NCI-H2196 treated with DMSO at 0.1 percent for 48 hours (cell line): Measurements from ENCODE around the gene DAZ4.
"Not testable (repeated sequence)": the region's sequence is repeated elsewhere in the genome, so short reads cannot be mapped to it uniquely, and the experiment has no call there.

Source experiments
- DNase-seq: peaks from one replicate; lab custom pipeline; 2025; ENCODE audit not compliant: unreplicated experiment; lab: John Stamatoyannopoulos, UW

The DAZ4 gene, protein sequence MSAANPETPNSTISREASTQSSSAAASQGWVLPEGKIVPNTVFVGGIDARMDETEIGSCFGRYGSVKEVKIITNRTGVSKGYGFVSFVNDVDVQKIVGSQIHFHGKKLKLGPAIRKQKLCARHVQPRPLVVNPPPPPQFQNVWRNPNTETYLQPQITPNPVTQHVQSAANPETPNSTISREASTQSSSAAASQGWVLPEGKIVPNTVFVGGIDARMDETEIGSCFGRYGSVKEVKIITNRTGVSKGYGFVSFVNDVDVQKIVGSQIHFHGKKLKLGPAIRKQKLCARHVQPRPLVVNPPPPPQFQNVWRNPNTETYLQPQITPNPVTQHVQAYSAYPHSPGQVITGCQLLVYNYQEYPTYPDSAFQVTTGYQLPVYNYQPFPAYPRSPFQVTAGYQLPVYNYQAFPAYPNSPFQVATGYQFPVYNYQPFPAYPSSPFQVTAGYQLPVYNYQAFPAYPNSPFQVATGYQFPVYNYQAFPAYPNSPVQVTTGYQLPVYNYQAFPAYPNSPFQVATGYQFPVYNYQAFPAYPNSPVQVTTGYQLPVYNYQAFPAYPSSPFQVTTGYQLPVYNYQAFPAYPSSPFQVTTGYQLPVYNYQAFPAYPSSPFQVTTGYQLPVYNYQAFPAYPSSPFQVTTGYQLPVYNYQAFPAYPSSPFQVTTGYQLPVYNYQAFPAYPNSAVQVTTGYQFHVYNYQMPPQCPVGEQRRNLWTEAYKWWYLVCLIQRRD

GRCh38 chrY:24833619-24834018, at the start of gene DAZ4:
Gene DAZ4 (plus strand): TSS chrY:24833919. CDS start chrY:24834127, 208 bp downstream.
- not testable (repeated sequence) for DNase-seq

- DNase-seq = not testable (repeated sequence)
Observed at GRCh38 chrY:24813293-24813692, 20.4 kb upstream of the DAZ4 start, which contains the start of gene DAZ3. Gene DAZ3 (minus strand): TSS chrY:24813393. CDS start chrY:24813185, 208 bp downstream.

GRCh38 chrY:24821836-24822235, 11.9 kb upstream of the DAZ4 start:
- not testable (repeated sequence) for DNase-seq

GRCh38 chrY:24824184-24824879, 9.4 kb upstream of the DAZ4 start:
- DNase-seq = not testable (repeated sequence)

GRCh38 chrY:24825069-24825468, 8.7 kb upstream of the DAZ4 start:
- not testable (repeated sequence) for DNase-seq
